Measurements from ENCODE around the gene APCDD1L. TPM values are rescaled to one million over a fixed set of nuclear protein-coding genes. Genes with fewer than 3 reads are reported as not detected.

Gene APCDD1L
- total RNA-seq, 1 donor from 2014 or later = not detected

DNA sequence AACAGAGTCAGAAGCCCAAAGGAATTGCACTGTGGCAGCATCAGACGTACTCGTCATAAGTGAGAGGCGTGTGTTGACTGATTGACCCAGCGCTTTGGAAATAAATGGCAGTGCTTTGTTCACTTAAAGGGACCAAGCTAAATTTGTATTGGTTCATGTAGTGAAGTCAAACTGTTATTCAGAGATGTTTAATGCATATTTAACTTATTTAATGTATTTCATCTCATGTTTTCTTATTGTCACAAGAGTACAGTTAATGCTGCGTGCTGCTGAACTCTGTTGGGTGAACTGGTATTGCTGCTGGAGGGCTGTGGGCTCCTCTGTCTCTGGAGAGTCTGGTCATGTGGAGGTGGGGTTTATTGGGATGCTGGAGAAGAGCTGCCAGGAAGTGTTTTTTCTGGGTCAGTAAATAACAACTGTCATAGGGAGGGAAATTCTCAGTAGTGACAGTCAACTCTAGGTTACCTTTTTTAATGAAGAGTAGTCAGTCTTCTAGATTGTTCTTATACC lies 70.4 kb downstream of the APCDD1L start:
- no peak for DNase-seq (ENCODE audit: low spot score)
- H3K36me3 Mint-ChIP-seq (ENCODE audit: low read depth) = peaks cover 57% of the 10 kb centered on the region
- no peaks in the 10 kb centered on the region for H3K9me3 Mint-ChIP-seq
- no peak overlapping the region for H3K4me3 Mint-ChIP-seq (ENCODE audit: low read depth)
- peak overlapping the region; percentile 30 for H3K27ac Mint-ChIP-seq
- intact Hi-C loops (cut with micrococcal nuclease) = loop anchor here (5.0 kb wide), 1 partner anchor 138 kb away; the partner anchor contains the start of gene RAB22A
- H3K4me1 Mint-ChIP-seq (ENCODE audit: low read depth) = peaks cover 28% of the 10 kb centered on the region
- no peaks in the 10 kb centered on the region for H3K27me3 Mint-ChIP-seq (ENCODE audit: low read depth)

DNA sequence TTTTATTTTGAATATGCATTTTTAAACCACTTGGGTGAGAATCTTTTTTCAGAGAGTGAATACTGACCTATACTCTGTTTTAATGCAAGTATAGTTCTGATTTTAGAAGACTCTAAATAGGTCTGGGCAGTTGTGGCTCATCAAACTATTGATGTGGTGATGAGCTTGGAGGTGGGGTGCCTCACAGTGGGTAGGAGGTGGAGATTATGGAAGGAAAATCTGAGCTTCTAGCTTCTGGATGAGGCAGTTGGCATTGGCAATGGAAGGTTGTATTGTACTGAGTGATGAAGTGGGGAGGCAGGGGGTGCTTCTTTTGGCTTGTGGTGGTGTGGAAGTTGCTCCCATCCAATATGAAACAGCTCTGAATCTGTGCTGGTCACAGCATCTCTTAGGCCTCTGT lies 73.5 kb downstream of the APCDD1L start:
- no peak overlapping the region for H3K4me3 Mint-ChIP-seq (ENCODE audit: low read depth)
- H3K27ac Mint-ChIP-seq = peak overlapping the region; percentile 55
- peaks cover 46% of the 10 kb centered on the region for H3K4me1 Mint-ChIP-seq (ENCODE audit: low read depth)
- peaks cover 69% of the 10 kb centered on the region for H3K36me3 Mint-ChIP-seq (ENCODE audit: low read depth)
- H3K9me3 Mint-ChIP-seq = no peaks in the 10 kb centered on the region
- intact Hi-C loops (cut with micrococcal nuclease) = no loop called here
- DNase-seq (ENCODE audit: low spot score) = no peak
- no peaks in the 10 kb centered on the region for H3K27me3 Mint-ChIP-seq (ENCODE audit: low read depth)

DNA sequence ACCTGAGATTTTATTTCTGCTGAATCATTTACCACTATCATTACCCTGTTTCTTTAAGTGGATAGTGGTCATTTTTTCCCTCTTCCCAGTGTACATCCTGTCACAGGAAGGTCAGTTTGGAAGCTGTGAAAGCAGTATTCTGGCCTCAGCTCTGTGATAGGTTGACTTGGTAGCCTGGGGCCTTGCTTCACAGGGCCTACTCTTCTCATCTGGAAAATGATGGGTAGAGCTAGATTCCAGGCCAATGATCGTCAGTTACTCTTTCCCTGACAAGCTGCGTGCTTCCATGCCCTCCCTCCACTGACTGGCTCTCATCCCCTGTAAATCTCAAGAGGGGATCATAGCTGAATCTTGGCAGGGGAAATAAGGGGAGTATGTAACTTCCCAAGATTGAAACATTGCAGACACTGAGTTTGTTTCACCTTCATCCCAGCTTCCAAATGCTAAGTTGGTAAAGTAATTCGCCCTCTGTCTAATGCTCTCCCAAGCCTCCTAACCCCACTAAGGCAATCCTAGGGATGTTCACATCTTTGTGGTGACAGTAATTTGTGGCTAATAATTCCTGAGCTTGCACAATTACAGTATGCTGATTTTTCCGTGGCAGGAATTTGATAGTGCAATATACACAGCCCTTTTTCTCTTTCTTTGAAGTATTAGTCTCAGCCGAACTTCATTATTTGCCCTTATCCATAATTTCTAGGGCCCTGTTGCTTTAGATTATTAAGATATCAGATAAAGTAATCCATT lies 75.0 kb downstream of the APCDD1L start:
- DNase-seq (ENCODE audit: low spot score) = no peak
- Mint-ChIP-seq H3K36me3 (ENCODE audit: low read depth) (peaks cover 66% of the 10 kb centered on the region), H3K27ac (no peak overlapping the region), H3K9me3 (no peaks in the 10 kb centered on the region), H3K4me1 (ENCODE audit: low read depth) (peaks cover 46% of the 10 kb centered on the region), H3K4me3 (ENCODE audit: low read depth) (no peak overlapping the region), H3K27me3 (ENCODE audit: low read depth) (no peaks in the 10 kb centered on the region)
- intact Hi-C loops (cut with micrococcal nuclease) = no loop called here

DNA sequence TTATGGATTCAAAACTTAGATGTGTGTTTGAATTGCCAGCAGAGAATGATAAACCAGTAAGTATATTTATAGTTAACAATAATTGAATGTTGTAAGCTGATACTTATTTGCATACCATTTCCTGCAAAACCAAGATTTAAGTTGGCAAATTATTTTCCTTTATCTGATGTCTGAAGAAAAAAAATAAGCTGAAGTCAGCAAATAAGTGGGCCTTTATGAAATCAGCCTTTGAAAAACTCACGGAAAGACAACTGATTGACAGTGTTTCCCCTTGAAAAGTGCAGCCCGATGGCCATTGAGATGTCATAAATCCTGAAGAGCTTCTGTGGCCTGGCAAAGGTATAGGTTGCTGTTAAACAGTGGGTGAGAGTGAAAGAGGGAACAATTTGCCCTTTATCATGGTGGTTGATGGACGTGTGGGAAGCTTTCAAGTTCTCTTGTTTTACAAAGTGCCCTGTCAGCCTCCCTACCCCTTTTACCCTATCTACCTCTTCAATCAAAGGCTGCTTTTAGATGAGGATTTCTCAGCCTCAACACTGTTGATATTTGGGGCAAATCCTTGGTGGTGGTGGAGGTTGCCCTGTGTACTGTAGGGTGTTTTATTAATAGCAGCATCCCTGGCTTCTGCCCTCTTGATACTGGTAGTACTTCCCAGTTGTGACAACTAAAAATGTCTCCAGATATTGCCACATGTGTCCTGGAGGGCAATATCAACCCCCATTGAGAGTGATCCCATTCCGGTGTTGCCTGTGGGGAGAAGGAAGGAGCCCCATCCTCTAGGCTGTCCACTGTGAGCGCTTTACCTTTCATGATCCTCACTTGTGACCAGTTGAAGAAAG lies 76.0 kb downstream of the APCDD1L start:
- intact Hi-C loops (cut with micrococcal nuclease) = no loop called here
- peak overlapping the region; percentile 60 for H3K27ac Mint-ChIP-seq

DNA sequence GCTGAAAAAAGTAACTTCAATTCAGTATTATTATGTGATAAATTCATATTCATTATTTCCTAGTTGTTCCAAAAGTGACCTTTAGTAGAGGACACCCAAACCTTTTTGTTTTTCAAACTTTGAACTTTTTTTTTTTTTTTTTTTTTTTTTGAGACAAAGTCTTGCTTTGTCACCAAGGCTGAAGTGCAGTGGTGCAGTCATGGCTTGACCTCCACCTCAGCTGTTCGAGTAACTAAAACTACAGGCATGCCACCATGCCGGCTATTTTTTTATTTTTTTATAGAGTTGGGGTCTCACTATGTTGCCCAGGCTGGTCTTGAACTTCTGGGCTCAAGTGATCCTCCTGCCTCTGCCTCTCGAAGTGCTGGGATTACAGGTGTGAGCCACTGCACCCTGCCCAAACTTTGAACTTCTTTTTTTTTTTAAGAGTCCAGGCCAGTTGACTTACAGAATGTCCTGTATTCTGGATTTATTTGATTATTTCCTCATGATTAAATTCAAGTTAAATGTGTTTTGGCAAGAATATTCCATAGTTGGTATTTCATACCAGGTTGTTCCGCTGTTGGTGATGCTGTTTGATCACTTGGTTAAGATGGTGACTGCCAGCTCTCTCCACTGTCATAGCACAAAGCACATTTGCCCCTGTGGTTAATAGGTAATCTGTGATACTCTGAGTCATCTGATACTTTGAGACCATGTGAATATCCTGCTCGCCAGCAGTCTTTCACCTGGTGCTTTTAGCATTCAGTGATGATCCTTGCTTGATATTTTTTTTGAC lies 78.1 kb downstream of the APCDD1L start:
- intact Hi-C loops (cut with micrococcal nuclease) = no loop called here
- Mint-ChIP-seq H3K4me1 (ENCODE audit: low read depth) (peaks cover 55% of the 10 kb centered on the region), H3K9me3 (no peaks in the 10 kb centered on the region), H3K27ac (no peak overlapping the region), H3K36me3 (ENCODE audit: low read depth) (peaks cover 66% of the 10 kb centered on the region), H3K4me3 (ENCODE audit: low read depth) (no peak overlapping the region), H3K27me3 (ENCODE audit: low read depth) (no peaks in the 10 kb centered on the region)
- DNase-seq (ENCODE audit: low spot score) = no peak

More for the DNA sequence above, 76.0 kb downstream of the APCDD1L start:
- H3K4me1 Mint-ChIP-seq (ENCODE audit: low read depth) = peaks cover 40% of the 10 kb centered on the region
- H3K36me3 Mint-ChIP-seq (ENCODE audit: low read depth) = peaks cover 65% of the 10 kb centered on the region
- no peak for DNase-seq (ENCODE audit: low spot score)
- no peaks in the 10 kb centered on the region for H3K9me3 Mint-ChIP-seq
- H3K4me3 Mint-ChIP-seq (ENCODE audit: low read depth) = no peak overlapping the region
- no peaks in the 10 kb centered on the region for H3K27me3 Mint-ChIP-seq (ENCODE audit: low read depth)

DNA sequence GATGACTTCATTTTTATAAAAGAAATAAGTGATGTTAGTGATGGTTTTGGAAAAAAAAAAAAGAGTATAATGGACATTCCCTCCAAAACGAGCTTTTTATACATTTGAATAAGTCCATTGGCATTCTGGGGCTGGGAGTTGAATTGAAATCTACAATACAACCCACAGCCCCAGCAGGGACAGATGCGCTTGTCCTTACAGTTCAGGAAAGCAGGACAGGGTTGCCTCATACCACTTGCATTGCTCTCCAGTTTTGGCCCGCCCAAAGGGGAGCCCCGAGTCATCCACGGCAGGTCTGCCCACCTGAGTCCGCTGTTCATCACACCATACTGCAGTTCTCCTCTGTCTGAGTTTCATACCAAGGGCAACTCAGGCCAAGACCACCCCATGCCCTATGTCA lies 80.0 kb downstream of the APCDD1L start:
- H3K27me3 Mint-ChIP-seq (ENCODE audit: low read depth) = no peaks in the 10 kb centered on the region
- no peak for DNase-seq (ENCODE audit: low spot score)
- H3K4me3 Mint-ChIP-seq (ENCODE audit: low read depth) = no peak overlapping the region
- intact Hi-C loops (cut with micrococcal nuclease) = no loop called here
- H3K4me1 Mint-ChIP-seq (ENCODE audit: low read depth) = peaks cover 53% of the 10 kb centered on the region
- peak overlapping the region; percentile 1 for H3K27ac Mint-ChIP-seq
- peaks cover 69% of the 10 kb centered on the region for H3K36me3 Mint-ChIP-seq (ENCODE audit: low read depth)
- no peaks in the 10 kb centered on the region for H3K9me3 Mint-ChIP-seq

DNA sequence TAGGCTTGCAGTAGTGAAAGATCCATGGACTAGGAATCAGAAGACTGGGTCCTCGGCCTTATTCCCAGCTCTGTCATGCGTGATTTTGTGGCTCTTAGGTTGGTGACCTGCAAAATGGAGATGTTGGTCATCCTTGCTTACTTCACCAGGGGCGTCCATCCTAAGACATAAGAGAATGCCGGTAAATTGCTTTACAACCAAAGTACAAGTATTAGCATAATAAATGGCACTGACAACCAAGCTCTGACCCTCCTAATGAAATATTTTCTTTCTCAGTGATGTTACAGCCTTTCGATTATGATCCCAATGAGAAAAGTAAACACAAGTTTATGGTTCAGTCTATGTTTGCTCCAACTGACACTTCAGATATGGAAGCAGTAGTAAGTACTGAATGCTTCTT lies 80.9 kb downstream of the APCDD1L start:
- intact Hi-C loops (cut with micrococcal nuclease) = no loop called here

DNA sequence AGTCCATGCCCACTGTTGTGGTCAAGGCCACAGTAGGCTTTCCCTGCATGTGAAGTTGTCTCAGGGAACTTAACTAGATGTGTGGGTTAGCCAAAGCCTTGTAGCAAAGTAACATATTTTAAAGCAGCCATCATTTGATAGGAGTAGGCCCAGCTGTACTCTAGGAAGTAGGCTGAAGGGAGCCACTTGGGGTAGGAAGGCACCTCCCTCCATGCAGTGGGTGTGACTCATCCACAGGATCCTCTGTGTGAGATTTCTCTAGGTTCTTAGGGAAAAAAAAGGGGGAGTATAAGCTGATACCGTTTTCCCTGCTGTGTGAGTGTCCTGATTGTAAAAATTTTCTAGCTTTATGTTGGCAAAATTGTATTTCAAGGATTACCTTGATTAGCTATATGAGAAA lies 81.4 kb downstream of the APCDD1L start:
- Mint-ChIP-seq H3K4me1 (ENCODE audit: low read depth) (peaks cover 43% of the 10 kb centered on the region), H3K36me3 (ENCODE audit: low read depth) (peaks cover 63% of the 10 kb centered on the region), H3K27me3 (ENCODE audit: low read depth) (no peaks in the 10 kb centered on the region), H3K4me3 (ENCODE audit: low read depth) (no peak overlapping the region), H3K9me3 (no peaks in the 10 kb centered on the region), H3K27ac (no peak overlapping the region)
- intact Hi-C loops (cut with micrococcal nuclease) = no loop called here
- no peak for DNase-seq (ENCODE audit: low spot score)

More for the DNA sequence above, 80.9 kb downstream of the APCDD1L start:
- Mint-ChIP-seq H3K27ac (no peak overlapping the region), H3K27me3 (ENCODE audit: low read depth) (no peaks in the 10 kb centered on the region), H3K4me1 (ENCODE audit: low read depth) (peaks cover 46% of the 10 kb centered on the region), H3K36me3 (ENCODE audit: low read depth) (peaks cover 64% of the 10 kb centered on the region), H3K4me3 (ENCODE audit: low read depth) (no peak overlapping the region), H3K9me3 (no peaks in the 10 kb centered on the region)
- DNase-seq (ENCODE audit: low spot score) = no peak

DNA sequence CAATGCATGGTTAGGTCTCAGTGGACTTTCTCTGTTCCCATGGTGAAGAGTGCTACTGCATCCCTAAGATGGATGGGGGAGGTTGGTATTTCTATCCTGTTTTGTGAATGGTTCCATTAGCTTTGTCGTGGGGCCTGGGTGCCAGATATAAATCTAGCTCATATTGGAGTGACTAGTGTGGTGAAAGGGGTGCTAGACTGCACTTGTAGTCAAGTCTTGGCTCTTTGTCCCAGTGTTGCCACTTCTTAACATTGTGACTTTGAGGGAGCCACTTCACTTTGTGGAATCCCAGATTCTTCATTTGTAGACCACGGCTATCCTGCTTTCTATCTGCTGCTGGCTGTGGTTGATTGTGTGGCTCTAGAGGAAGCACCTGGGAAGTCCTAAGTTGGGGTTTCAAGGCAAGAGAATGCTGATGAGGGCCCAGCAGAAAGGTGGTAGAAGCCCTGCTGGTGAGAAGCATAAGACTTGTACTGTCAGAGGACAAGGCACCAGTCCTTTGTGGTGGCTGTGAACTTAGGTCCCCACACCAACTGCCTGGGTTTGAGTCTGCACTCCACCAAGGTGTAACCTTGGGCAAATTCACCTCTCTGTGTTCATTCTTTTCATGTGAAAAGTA lies 82.1 kb downstream of the APCDD1L start:
- Mint-ChIP-seq H3K27me3 (ENCODE audit: low read depth) (no peaks in the 10 kb centered on the region), H3K4me1 (ENCODE audit: low read depth) (peaks cover 42% of the 10 kb centered on the region), H3K27ac (peak overlapping the region; percentile 51), H3K4me3 (ENCODE audit: low read depth) (no peak overlapping the region), H3K9me3 (no peaks in the 10 kb centered on the region), H3K36me3 (ENCODE audit: low read depth) (peaks cover 58% of the 10 kb centered on the region)
- DNase-seq (ENCODE audit: low spot score) = no peak
- intact Hi-C loops (cut with micrococcal nuclease) = no loop called here

DNA sequence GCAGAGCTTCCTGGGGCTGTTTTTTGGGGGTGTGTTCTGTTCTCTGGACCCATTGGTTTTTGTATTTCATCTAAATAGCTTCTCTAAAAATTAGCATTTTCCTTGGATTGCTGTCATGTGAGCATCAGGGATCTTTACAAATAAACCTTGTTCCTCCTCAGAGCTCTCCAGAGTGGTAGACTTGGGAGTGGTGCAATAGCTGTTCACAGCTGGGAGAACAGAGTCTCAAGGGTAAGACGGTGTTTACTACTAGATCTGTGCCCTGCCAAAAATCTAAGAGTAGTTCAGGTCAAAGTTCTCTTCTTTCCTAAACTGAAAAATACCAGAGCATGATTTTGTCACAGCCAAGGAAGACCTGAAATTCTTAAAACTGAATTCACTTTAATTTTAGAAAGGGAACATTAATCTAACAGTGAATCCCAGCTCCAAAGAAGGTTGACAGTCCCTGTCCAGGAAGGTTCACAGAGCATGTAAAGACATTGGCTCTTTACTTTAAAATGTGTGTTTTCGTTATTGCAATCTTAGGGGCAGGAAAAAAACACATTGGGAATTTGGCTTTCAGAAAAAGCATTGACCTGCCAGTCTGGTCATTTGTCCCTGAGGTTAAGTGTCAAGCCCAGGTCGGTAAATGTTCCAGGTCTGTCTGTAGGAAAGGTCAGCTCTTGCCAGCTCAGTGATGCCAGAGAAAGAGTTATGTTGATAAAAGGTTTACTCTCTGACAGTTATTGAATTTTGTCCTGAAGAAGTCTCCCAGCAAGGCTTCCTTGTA lies 82.8 kb downstream of the APCDD1L start:
- peaks cover 36% of the 10 kb centered on the region for H3K4me1 Mint-ChIP-seq (ENCODE audit: low read depth)
- intact Hi-C loops (cut with micrococcal nuclease) = no loop called here
- peak overlapping the region; percentile 20 for H3K27ac Mint-ChIP-seq
- H3K36me3 Mint-ChIP-seq (ENCODE audit: low read depth) = peaks cover 52% of the 10 kb centered on the region
- no peak for DNase-seq (ENCODE audit: low spot score)
- no peaks in the 10 kb centered on the region for H3K9me3 Mint-ChIP-seq
- H3K27me3 Mint-ChIP-seq (ENCODE audit: low read depth) = no peaks in the 10 kb centered on the region
- no peak overlapping the region for H3K4me3 Mint-ChIP-seq (ENCODE audit: low read depth)

DNA sequence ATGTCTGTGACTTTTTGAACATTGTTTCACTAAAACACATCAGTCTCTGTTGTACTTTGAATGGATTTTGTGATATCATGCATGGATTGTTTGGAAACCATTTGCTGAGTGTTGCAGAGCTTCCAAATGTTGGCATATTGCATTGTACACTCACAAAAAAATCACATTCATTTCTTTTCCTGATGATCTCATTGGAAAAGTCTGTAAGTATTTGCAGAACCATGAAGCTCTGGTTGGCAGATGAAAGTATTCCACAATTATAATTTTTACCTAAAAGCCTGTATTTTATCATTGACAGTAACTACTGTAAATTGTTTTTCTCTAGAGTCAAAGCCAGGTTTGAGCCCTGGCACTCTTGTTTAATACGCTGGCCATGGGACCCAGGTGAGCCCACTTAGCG lies 84.1 kb downstream of the APCDD1L start:
- Mint-ChIP-seq H3K9me3 (no peaks in the 10 kb centered on the region), H3K27me3 (ENCODE audit: low read depth) (no peaks in the 10 kb centered on the region), H3K36me3 (ENCODE audit: low read depth) (peaks cover 49% of the 10 kb centered on the region), H3K4me3 (ENCODE audit: low read depth) (no peak overlapping the region), H3K27ac (no peak overlapping the region), H3K4me1 (ENCODE audit: low read depth) (peaks cover 33% of the 10 kb centered on the region)
- DNase-seq (ENCODE audit: low spot score) = no peak
- intact Hi-C loops (cut with micrococcal nuclease) = no loop called here

DNA sequence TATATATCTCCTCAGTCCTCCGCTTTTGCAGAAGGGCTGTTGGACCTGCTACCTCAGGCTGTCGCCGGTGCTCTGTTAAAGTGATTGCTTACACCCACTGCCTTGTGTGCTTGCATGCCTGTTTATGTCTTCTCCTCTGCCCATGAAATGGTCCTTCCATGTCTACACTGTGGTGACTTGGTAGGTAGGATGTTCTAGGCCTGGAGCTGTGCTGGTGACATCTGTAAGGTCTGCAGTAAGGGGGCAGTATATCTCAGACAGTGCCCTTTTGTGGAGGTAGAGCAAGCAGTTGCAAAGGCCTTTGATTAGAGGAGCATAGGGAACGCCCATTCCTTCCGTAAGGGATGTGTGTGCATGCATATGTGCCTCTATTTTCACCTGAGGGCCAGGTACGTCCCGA lies 85.9 kb downstream of the APCDD1L start:
- H3K27me3 Mint-ChIP-seq (ENCODE audit: low read depth) = no peaks in the 10 kb centered on the region
- H3K9me3 Mint-ChIP-seq = peaks cover 5% of the 10 kb centered on the region
- no peak for DNase-seq (ENCODE audit: low spot score)
- no peak overlapping the region for H3K27ac Mint-ChIP-seq
- intact Hi-C loops (cut with micrococcal nuclease) = no loop called here
- H3K4me3 Mint-ChIP-seq (ENCODE audit: low read depth) = no peak overlapping the region
- H3K36me3 Mint-ChIP-seq (ENCODE audit: low read depth) = peaks cover 42% of the 10 kb centered on the region
- H3K4me1 Mint-ChIP-seq (ENCODE audit: low read depth) = peaks cover 31% of the 10 kb centered on the region

Data from activated T-helper 2 cell treated with anti-CD3 and anti-CD28 coated beads, Interferon-gamma antibody, Interleukin-2, Interleukin-4, amounts not matched to agents 10 μg/mL and 5 μg/mL and 100 μg/mL, durations not matched to agents 14 hours and 24 hours and 36 hours (primary cell).